Mesothelial cell of epicardium (in vitro differentiated cells): ENCODE results near the gene CACNA1I. TPM values are rescaled to one million over a fixed set of nuclear protein-coding genes. Genes with fewer than 3 reads are reported as not detected.

Source experiments
- DNase-seq, 2 experiments: peaks; one replicate each; pipeline ENCODE4 v3.0.0; 2021; ENCODE audit warnings: low spot score in 2 of 2; ENCODE audit not compliant: unreplicated experiment in 2 of 2
- H3K27ac Mint-ChIP-seq: 2 replicates; pipeline ENCODE4 v1.8.0; 2021; ENCODE audit warnings: mixed read lengths
- H3K27me3 Mint-ChIP-seq: 2 replicates; pipeline ENCODE4 v1.8.0; 2021; ENCODE audit warnings: low read depth, mixed read lengths
- H3K36me3 Mint-ChIP-seq: 2 replicates; pipeline ENCODE4 v1.8.0; 2021; ENCODE audit warnings: mixed read lengths
- H3K4me1 Mint-ChIP-seq: 2 replicates; pipeline ENCODE4 v1.8.0; 2021; ENCODE audit warnings: mixed read lengths
- H3K4me3 Mint-ChIP-seq: 2 replicates; pipeline ENCODE4 v1.8.0; 2021; ENCODE audit warnings: mild to moderate bottlenecking, moderate library complexity, mixed read lengths
- H3K9me3 Mint-ChIP-seq: 2 replicates; pipeline ENCODE4 v1.8.0; 2021; ENCODE audit warnings: mixed read lengths
- total RNA-seq: library from RNA; stranded (reverse); gene quantifications from 3 replicates; pipeline ENCODE4 v1.2.1, GENCODE V29; 2021
- TF ChIP-seq, protein P1 (sequence below): fragments of 200-600 bp; sonication (generic); IDR thresholded peaks from one replicate; pipeline ENCODE4 v1.5.0; 2021; ENCODE audit warnings: antibody characterized with exemption; ENCODE audit not compliant: unreplicated experiment

CACNA1I gene
- total RNA-seq, 1 donor from 2014 or later: 0.31 TPM

DNA sequence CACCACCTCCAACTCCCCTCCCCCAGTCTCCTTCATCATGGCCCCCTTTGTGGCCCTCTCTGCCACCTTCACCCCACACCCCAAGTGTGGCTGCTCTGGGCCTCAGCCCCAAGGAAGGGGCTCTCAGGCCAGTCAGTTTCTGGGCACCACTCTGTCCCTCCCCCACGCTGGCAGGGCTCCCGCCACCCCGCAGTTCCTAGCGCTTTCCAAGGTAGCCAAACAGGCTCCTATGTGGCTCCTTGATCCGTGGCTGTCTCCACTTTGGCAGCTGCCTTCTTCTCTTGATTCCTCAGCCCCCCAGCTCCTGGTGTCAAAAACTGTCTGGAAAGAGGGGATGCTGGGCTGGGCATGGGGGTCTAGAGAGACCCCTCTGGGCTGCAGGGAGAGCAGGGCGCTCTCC is 10.4 kb upstream of the CACNA1I start:
- Mint-ChIP-seq H3K27me3 (peaks cover 55% of the 10 kb centered on the region), H3K36me3 (no peaks in the 10 kb centered on the region), H3K4me1 (peaks cover 8% of the 10 kb centered on the region), H3K27ac (no peak overlapping the region), H3K4me3 (no peak overlapping the region), H3K9me3 (no peaks in the 10 kb centered on the region)
- no peak for DNase-seq
- TF ChIP-seq, protein P1, sequence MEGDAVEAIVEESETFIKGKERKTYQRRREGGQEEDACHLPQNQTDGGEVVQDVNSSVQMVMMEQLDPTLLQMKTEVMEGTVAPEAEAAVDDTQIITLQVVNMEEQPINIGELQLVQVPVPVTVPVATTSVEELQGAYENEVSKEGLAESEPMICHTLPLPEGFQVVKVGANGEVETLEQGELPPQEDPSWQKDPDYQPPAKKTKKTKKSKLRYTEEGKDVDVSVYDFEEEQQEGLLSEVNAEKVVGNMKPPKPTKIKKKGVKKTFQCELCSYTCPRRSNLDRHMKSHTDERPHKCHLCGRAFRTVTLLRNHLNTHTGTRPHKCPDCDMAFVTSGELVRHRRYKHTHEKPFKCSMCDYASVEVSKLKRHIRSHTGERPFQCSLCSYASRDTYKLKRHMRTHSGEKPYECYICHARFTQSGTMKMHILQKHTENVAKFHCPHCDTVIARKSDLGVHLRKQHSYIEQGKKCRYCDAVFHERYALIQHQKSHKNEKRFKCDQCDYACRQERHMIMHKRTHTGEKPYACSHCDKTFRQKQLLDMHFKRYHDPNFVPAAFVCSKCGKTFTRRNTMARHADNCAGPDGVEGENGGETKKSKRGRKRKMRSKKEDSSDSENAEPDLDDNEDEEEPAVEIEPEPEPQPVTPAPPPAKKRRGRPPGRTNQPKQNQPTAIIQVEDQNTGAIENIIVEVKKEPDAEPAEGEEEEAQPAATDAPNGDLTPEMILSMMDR: no peak

DNA sequence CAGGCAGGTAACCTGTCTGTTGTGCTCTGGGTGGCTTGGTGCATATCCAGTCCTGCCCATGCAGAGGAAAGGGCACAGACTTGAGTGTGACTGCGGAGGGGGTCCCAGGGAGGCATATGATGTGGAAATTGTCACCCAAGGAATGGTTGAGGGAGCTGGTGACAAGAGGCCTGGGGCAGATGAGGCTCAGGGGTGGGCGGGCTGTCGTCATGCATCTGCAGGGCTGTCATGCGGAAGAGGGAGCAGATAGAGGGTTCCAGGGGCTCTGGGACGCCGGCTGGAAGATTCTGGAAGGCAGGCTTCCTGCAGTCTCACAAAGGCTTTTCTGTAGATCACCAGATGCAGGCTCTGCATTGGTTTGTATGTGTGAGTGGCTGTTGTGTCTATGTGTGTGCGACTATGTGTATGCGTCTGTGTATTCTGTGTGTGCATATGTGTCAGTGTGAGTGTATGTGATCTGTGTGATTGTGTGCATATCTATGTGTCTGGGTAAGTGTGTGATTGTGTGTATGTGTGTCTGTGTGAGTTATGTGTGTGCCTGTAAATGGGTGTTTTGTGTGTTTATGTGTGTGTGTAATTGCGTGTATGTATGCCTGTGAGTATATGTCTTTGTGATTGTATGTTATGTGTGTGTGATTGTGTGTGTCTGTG is 7.6 kb upstream of the CACNA1I start:
- DNase-seq: no peak
- H3K27me3 Mint-ChIP-seq: peaks cover 31% of the 10 kb centered on the region
- no peak overlapping the region for H3K27ac Mint-ChIP-seq
- no peaks in the 10 kb centered on the region for H3K36me3 Mint-ChIP-seq
- H3K4me3 Mint-ChIP-seq: no peak overlapping the region
- H3K4me1 Mint-ChIP-seq: peaks cover 6% of the 10 kb centered on the region
- H3K9me3 Mint-ChIP-seq: peaks cover 6% of the 10 kb centered on the region
- TF ChIP-seq, protein P1: no peak

DNA sequence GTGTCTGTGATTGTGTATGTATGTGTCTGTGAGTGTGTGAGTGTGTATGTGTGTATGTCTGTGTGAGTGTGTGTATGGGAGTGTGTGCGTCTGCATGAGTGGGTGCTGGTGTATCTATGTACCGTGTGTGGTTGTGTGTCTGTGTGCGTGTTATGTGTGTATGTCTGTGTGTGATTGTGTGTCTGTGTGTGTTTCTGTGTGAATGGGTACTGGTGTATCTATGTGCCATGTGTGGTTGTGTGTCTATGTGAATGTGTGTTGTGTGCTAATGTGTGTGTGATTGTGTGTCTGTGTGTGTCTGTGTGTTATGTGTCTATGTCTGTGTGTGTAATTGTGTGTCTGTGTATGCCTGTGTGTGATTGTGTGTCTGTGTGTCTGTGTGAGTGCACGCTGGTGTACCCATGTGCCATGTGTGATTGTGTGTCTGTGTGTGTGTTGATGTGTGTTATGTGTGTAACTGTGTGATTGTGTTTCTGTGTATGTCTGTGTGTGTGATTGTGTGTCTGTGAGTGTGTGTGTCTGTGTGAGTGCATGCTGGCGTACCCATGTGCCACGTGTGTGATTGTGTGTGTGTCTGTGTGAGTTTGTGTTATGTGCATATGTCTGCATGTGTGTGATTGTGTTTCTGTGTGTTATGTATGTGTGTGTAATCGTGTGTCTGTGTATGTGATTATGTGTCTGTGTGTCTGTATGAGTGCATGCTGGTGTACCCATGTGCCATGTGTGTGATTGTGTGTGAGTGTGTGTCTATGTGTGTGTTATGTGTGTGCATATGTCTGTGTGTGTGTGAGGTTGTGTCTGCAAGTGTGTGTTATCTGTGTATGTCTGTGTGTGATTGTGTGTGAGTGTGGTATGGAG is 6.8 kb upstream of the CACNA1I start:
- Mint-ChIP-seq H3K4me1 (peaks cover 2% of the 10 kb centered on the region), H3K27ac (no peak overlapping the region), H3K9me3 (peaks cover 6% of the 10 kb centered on the region), H3K36me3 (no peaks in the 10 kb centered on the region), H3K27me3 (peaks cover 26% of the 10 kb centered on the region), H3K4me3 (no peak overlapping the region)
- no peak for DNase-seq
- TF ChIP-seq, protein P1: no peak

DNA sequence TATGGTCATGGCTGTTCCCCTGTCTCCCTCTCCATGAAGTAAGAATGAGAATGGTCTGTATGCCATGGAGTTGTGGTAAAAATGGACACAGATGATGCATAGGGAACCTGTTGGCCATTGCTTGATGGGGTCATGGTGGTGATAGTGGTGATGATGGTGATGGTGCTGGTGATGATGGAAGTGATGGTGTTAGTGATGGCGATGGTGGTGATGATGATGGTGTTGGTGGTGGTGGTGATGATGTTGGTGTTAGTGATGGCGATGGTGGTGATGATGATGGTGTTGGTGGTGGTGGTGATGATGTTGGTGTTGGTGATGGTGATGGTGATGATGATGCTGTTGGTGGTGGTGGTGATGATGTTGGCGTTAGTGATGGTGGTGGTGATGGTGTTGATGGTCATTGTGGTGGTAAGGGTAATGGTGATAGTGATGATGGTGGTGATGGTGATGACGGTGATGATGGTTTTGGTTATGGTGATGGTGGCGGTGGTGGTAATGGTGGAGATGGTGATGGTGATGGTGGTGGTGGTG is 5.1 kb upstream of the CACNA1I start:
- H3K36me3 Mint-ChIP-seq: no peaks in the 10 kb centered on the region
- no peaks in the 10 kb centered on the region for H3K4me1 Mint-ChIP-seq
- TF ChIP-seq, protein P1: no peak
- no peak overlapping the region for H3K27ac Mint-ChIP-seq
- H3K4me3 Mint-ChIP-seq: no peak overlapping the region
- DNase-seq: no peak
- H3K27me3 Mint-ChIP-seq: peaks cover 10% of the 10 kb centered on the region
- H3K9me3 Mint-ChIP-seq: peaks cover 6% of the 10 kb centered on the region

DNA sequence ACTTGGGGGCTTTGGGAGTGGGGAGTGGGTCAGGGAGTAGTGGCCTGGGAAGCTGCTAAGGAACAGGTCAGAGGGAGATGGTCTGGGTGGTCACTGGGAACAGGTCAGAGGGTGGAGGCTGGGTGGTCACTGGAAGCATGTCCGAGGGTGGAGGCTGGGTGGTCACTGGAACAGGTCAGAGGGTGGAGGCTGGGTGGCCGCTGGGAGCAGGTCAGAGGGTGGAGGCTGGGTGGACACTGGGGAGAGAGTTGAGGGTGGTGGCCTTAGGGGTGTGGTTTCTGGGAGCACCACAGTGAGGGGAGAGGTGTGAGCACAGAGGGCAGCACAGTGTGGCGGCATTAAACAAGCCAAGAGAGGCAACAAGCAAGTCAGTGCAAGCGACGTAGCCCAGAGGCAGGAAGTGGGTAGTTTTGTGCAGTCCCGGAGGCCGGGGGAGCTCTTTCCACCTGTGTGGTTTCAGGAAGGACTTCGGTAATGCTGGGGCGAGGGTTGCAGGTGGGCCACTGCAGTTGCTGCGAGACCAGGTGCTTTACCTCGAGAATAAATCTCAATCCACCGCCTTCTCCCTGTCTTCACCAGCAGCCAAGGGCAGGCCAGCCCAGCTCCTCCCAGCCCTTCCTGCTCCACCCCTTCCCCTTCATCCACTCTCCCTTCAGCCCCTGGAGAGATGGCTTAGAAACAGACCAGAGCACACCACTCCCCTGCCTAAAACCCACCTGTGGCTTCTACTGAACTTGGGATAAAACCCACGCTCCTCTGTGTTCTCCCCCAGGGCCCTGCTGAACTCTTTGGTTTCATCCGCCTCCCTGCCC is 3.2 kb upstream of the CACNA1I start:
- Mint-ChIP-seq H3K4me3 (no peak overlapping the region), H3K4me1 (no peaks in the 10 kb centered on the region), H3K27ac (no peak overlapping the region), H3K36me3 (no peaks in the 10 kb centered on the region), H3K27me3 (peaks cover 4% of the 10 kb centered on the region), H3K9me3 (peaks cover 6% of the 10 kb centered on the region)
- no peak for DNase-seq
- TF ChIP-seq, protein P1: no peak
